Gastrocnemius medialis (tissue), 4 donors: Measurements from ENCODE around the gene ZNF845.

Source experiments
- POLR2A ChIP-seq, 2 donors: fragments of 450-650 bp; IDR thresholded peaks; one replicate each; pipeline ENCODE4 v1.6.1; 2017; ENCODE audit warnings: antibody characterized with exemption in 2 of 2, mild to moderate bottlenecking in 2 of 2, moderate library complexity in 2 of 2
- TF ChIP-seq, protein P1 (sequence below), 5 experiments: fragments of 450-650 bp in 3 of 5; fragments of 200-600 bp in 2 of 5; sonication (generic) in 2 of 5; IDR thresholded peaks in 4 of 5; conservative IDR thresholded peaks in 1 of 5; 1 replicate in 4 of 5; 2 replicates in 1 of 5; pipeline ENCODE4 v1.5.1; 2016 to 2019; ENCODE audit warnings: antibody characterized with exemption in 5 of 5, mild to moderate bottlenecking in 3 of 5, moderate library complexity in 3 of 5

DNA sequence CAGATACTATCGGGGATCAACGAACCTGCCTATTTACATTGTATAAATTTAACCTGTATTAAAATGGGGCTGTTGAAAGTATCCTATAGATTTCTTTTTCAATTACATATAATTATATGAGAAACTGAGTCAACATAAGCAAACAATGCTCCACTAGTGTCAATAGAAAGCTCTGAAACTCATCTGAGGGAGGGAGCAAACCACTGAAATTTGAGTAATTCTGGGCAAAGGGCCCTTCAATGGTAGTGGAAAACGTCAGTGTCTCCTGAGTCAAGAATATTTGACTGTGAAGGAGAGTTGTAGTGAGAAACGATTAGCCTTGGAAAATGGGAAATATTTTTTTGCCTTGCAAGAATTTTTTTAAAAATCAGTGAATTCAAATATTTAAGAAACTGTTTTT, 48.5 kb upstream of the ZNF845 start:
- TF ChIP-seq, protein P1, sequence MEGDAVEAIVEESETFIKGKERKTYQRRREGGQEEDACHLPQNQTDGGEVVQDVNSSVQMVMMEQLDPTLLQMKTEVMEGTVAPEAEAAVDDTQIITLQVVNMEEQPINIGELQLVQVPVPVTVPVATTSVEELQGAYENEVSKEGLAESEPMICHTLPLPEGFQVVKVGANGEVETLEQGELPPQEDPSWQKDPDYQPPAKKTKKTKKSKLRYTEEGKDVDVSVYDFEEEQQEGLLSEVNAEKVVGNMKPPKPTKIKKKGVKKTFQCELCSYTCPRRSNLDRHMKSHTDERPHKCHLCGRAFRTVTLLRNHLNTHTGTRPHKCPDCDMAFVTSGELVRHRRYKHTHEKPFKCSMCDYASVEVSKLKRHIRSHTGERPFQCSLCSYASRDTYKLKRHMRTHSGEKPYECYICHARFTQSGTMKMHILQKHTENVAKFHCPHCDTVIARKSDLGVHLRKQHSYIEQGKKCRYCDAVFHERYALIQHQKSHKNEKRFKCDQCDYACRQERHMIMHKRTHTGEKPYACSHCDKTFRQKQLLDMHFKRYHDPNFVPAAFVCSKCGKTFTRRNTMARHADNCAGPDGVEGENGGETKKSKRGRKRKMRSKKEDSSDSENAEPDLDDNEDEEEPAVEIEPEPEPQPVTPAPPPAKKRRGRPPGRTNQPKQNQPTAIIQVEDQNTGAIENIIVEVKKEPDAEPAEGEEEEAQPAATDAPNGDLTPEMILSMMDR (IDR thresholded peaks at IDR 0.05 in 4 of 5, conservative IDR thresholded peaks at IDR 0.05 in 1 of 5): no peak
- TF ChIP-seq POLR2A (IDR thresholded peaks at IDR 0.05): no peak
